Peyer's patch (tissue), 4 donors: ENCODE measurements around the gene CFAP20DC. TPM values are rescaled to one million over a fixed set of nuclear protein-coding genes. Genes with fewer than 3 reads are reported as not detected.

Experiments used
- DNase-seq, 3 donors: peaks; one replicate each; pipeline ENCODE4 v3.0.0-alpha.2; 2017 to 2019
- H3K27ac ChIP-seq, 4 donors: fragments of 200-600 bp; sonication (generic); one replicate each; pipeline ENCODE4 v1.5.1; 2016 to 2019
- H3K27me3 ChIP-seq, 2 donors: fragments of 200-600 bp; sonication (generic); one replicate each; pipeline ENCODE4 v1.5.1; 2019
- H3K36me3 ChIP-seq, 3 donors: fragments of 200-600 bp; sonication (generic); one replicate each; pipeline ENCODE4 v1.5.1; 2016 to 2019
- H3K4me1 ChIP-seq, 4 donors: fragments of 200-600 bp; sonication (generic); one replicate each; pipeline ENCODE4 v1.5.1; 2016 to 2019
- H3K4me3 ChIP-seq, 4 donors: fragments of 200-600 bp; sonication (generic); 1 replicate in 3 of 4; 2 replicates in 1 of 4; pipeline ENCODE4 v1.5.1; 2016 to 2019; ENCODE audit warnings: mild to moderate bottlenecking in 1 of 4
- H3K9me3 ChIP-seq, 4 donors: fragments of 200-600 bp; sonication (generic); one replicate each; pipeline ENCODE4 v1.5.1; 2016 to 2019; ENCODE audit warnings: mild to moderate bottlenecking in 1 of 4
- POLR2A ChIP-seq, 2 donors: fragments of 450-650 bp; IDR thresholded peaks; one replicate each; pipeline ENCODE4 v1.5.1; 2017; ENCODE audit warnings: antibody characterized with exemption in 2 of 2, mild to moderate bottlenecking in 2 of 2, moderate library complexity in 2 of 2
- total RNA-seq, 4 donors: library from RNA; depleted of rRNA; stranded (reverse); fragments of >200 nt; gene quantifications; one replicate each; pipeline ENCODE4 v1.1.0, GENCODE V29; 2016
- TF ChIP-seq, protein P1 (sequence below), 6 experiments: fragments of 450-650 bp in 4 of 6; fragments of 200-600 bp in 2 of 6; sonication (generic) in 1 of 6; IDR thresholded peaks; one replicate each; pipeline ENCODE4 v1.5.1; 2017 to 2019; ENCODE audit warnings: antibody characterized with exemption in 6 of 6, mild to moderate bottlenecking in 3 of 6, moderate library complexity in 1 of 6

CFAP20DC gene
- total RNA-seq, 4 donors from 2014 or later = not detected

DNA sequence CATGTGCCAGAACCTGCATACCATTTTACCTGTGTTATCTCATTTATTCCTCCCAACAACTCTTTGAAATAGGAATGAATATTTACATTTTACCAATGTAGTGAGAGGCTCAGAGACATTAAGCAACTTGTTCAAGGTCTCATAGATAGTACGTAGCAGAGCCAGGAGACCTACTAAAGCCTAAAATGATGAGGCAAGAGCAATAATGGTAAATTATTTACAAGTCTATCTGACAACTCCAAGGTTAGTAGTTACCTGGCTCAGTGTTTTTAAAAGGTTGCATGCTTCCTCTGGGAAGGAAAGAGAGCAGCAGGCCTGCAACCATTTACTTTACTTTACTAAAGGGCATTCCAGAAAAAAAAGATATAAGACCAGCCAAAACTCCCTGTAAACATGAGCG lies 103.0 kb downstream of the CFAP20DC start:
- TF ChIP-seq POLR2A (IDR thresholded peaks at IDR 0.05) = no peak
- TF ChIP-seq, protein P1, sequence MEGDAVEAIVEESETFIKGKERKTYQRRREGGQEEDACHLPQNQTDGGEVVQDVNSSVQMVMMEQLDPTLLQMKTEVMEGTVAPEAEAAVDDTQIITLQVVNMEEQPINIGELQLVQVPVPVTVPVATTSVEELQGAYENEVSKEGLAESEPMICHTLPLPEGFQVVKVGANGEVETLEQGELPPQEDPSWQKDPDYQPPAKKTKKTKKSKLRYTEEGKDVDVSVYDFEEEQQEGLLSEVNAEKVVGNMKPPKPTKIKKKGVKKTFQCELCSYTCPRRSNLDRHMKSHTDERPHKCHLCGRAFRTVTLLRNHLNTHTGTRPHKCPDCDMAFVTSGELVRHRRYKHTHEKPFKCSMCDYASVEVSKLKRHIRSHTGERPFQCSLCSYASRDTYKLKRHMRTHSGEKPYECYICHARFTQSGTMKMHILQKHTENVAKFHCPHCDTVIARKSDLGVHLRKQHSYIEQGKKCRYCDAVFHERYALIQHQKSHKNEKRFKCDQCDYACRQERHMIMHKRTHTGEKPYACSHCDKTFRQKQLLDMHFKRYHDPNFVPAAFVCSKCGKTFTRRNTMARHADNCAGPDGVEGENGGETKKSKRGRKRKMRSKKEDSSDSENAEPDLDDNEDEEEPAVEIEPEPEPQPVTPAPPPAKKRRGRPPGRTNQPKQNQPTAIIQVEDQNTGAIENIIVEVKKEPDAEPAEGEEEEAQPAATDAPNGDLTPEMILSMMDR (IDR thresholded peaks at IDR 0.05) = no peak

DNA sequence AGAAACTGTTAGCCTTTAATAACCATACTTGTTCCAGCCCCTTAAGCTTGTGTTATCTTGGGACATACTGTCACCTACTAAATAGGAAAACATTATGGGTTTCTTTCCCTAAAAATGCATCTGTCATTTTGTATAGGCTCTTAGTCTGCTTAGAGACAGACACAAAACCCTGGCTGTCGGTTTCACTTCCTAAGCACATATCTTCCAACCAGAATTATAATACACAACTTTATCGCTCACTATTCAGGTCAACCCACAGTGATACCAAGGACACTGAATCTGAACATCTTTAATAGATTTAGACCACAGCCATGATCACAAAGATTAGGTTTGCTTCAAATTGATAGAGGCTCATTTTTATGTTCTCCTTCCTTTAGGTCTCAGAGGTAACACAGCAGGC lies 111.8 kb downstream of the CFAP20DC start:
- Histone ChIP-seq H3K27ac (no peak overlapping the region), H3K4me3 (no peak overlapping the region), H3K27me3 (no peaks in the 10 kb centered on the region), H3K4me1 (no peaks in the 10 kb centered on the region), H3K9me3 (no peaks in the 10 kb centered on the region), H3K36me3 (no peaks in the 10 kb centered on the region)
- no peak for DNase-seq
- TF ChIP-seq, protein P1 (IDR thresholded peaks at IDR 0.05) = no peak
- no peak for TF ChIP-seq POLR2A (IDR thresholded peaks at IDR 0.05)

More for the DNA sequence above, 103.0 kb downstream of the CFAP20DC start:
- Histone ChIP-seq H3K4me1 (no peaks in the 10 kb centered on the region), H3K27me3 (no peaks in the 10 kb centered on the region), H3K9me3 (no peaks in the 10 kb centered on the region), H3K27ac (no peak overlapping the region), H3K4me3 (no peak overlapping the region), H3K36me3 (no peaks in the 10 kb centered on the region)
- no peak for DNase-seq

DNA sequence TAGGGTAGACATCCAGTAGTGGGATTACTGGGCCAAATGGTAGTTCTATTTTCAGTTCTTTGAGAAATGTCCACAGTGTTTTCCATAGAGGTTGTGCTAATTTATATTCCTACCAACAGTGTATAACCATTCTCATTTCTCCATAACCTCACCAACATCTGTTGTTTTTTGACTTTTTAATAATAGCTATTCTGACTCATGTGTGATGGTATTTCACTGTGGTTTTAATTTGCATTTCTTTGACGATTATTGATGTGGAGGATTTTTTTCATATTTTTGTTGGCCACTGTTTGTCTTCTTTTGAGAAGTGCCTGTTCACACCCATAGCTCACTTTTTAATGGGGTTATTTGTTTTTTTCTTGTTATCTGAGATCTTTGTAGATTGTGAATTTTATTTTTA lies 125.2 kb downstream of the CFAP20DC start:
- Histone ChIP-seq H3K4me1 (no peaks in the 10 kb centered on the region), H3K4me3 (no peak overlapping the region), H3K27me3 (no peaks in the 10 kb centered on the region), H3K36me3 (no peaks in the 10 kb centered on the region), H3K27ac (no peak overlapping the region), H3K9me3 (no peaks in the 10 kb centered on the region)
- no peak for DNase-seq
- TF ChIP-seq, protein P1 (IDR thresholded peaks at IDR 0.05) = no peak
- no peak for TF ChIP-seq POLR2A (IDR thresholded peaks at IDR 0.05)

DNA sequence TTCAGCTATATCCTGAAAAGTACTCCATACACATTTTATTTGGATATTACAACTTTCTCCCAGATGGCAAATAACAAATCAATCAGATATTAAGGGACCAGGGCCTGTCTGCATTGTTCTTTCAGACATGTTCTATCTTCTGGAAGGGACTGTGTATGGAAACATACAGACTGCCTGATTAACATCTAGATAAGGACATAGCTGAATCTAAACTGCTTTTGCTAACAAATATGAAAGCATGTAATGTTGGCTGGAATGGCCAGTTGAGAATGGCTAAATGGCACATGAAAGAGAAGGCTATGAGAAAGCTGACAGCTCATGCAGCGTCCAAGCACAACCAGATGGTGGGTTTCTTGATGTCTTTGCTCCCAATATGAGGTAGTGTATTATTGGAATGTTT lies 149.4 kb downstream of the CFAP20DC start:
- TF ChIP-seq, protein P1 (IDR thresholded peaks at IDR 0.05) = no peak
- TF ChIP-seq POLR2A (IDR thresholded peaks at IDR 0.05) = no peak
- Histone ChIP-seq H3K4me1 (no peaks in the 10 kb centered on the region), H3K27me3 (no peaks in the 10 kb centered on the region), H3K9me3 (no peaks in the 10 kb centered on the region), H3K27ac (no peak overlapping the region), H3K4me3 (no peak overlapping the region), H3K36me3 (no peaks in the 10 kb centered on the region)
- DNase-seq = no peak

DNA sequence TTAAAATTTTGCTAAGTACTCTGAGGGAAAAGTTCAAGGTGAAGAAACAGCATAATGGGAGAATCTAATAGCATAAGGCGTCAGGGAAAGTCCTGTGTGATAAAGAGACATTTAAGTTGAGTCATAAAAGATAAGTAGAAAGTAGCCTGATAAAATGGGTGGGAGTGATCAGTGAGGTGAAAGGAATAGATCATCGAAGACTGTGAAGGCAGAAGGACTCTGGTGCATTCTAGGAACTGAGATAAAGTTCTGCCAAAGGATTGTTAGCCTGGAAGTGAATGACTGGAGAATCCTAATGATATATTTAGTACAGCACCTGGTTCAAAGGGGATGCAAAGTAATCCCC lies 149.9 kb downstream of the CFAP20DC start:
- H3K27ac ChIP-seq = no peak overlapping the region
- no peaks in the 10 kb centered on the region for H3K9me3 ChIP-seq
- no peaks in the 10 kb centered on the region for H3K27me3 ChIP-seq
- no peaks in the 10 kb centered on the region for H3K4me1 ChIP-seq
- H3K4me3 ChIP-seq = no peak overlapping the region
- TF ChIP-seq, protein P1 (IDR thresholded peaks at IDR 0.05) = no peak
- no peak for TF ChIP-seq POLR2A (IDR thresholded peaks at IDR 0.05)
- no peaks in the 10 kb centered on the region for H3K36me3 ChIP-seq
- no peak for DNase-seq
